ENCODE data around the gene EXOC6.

The EXOC6 gene

DNA sequence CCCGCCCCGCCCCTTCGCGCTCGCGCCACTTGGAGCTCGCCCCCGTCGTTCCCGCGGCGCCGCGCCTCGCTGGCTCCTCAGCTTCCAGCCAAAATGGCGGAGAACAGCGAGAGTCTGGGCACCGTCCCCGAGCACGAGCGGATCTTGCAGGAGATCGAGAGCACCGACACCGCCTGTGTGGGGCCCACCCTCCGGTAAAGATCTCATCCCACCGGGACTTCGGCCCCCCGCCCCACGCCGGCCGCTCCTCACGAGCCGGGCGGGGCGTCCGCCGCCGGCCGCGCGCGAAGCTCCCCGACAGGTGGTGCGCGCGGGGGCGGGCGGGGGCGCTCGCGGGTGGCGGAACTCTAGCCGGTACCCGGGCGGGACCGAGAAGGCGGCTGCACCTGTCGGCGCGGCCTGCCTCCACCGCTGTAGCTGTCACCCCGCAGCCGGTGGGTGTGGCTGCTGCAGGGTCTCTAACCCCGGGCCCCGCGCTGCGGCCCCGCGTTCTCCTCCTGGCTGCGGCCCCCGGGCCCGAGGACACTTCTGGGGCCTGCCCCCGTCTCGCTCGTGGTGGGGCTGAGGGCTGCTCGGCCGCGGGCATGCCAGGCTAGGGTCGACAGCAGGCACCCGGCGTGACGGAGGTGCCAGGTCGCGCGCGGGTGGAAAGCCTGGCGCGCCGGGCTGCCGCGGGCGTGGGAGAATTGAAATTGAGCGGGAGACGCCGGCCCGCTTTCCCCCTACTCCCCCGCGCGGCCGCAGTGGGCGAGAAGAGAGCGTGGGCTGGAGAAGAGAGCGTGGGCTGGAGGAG, at the start of gene EXOC6:
Gene EXOC6, plus strand, starts transcription at position 80 of the 793 bp plus-strand sequence. Its CDS starts 14 bp downstream, at position 94.
- no peak for FAIRE-seq

GRCh38 chr10:92799568-92799967, 48.8 kb upstream of the EXOC6 start:
- no peak for FAIRE-seq

GRCh38 chr10:92800134-92800733, 48.1 kb upstream of the EXOC6 start:
- no peak for FAIRE-seq

DNA sequence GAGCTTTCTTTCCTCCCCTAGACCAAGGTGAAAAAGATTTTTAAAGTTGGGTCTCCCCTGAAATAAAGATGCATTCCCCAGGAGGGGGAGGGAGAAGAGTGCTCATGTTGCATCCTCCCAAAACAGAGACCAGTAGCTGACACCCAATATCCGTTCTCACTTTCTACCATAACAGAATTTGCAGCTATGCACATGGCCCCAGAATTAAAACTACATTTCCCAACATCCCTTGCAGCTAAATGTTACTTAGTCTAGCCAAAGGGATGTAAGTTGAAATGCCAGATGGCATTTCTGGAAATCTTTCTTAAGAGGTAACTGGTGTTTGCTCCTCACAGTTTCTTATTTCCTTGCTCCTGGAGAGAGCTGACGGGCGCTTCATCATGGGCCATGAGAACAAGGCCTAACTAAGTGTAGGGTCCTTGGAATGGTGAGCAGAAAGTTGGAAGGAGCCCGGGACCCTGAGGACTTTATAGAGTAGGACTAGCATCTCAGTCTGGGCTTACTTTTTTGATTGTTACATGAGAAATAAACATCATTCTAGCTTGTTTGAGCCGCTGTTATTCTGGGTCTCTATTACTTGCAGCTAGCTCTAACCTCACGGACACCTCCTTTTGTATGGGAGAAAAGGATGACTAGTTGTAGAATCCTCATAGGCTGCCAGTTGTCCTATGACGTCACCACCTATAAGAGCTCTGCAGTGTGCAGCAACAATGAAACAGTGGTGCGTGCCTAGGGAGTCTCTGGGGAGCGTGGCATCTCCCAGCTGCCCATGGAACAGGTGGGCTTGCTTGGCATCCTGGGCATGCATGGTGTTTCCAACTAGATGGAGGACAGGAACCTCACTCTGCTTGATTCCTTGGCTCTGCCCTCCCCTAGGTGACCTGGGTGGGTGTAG, 46.1 kb upstream of the EXOC6 start:
- no peak for FAIRE-seq

GRCh38 chr10:92809840-92810239, 38.5 kb upstream of the EXOC6 start:
- FAIRE-seq: no peak

GRCh38 chr10:92810934-92811532, 37.3 kb upstream of the EXOC6 start:
- no peak for FAIRE-seq

- FAIRE-seq: no peak
Measured at GRCh38 chr10:92811986-92812385, 36.3 kb upstream of the EXOC6 start.

DNA sequence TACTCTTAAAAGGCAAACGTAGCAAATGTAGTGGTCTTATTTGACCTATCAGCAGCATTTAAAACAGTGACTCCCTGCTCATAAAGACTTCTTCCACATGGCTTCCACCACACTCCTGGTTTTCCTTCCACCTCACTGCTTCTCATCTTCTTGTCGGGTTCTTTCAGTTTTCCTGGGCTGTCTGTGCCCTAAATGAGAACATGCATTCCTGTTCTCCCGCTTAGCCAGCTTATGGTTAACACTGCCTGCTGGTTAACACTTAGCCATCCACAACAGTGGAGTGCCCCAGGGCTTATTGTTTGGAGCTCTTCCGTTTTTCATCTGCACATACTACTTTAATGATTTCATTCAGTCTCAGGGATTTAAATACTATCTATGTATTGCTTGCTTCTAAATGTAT, 34.3 kb upstream of the EXOC6 start:
- no peak for FAIRE-seq

- no peak for FAIRE-seq
Measured at GRCh38 chr10:92814790-92815189, 33.5 kb upstream of the EXOC6 start.

GRCh38 chr10:92816091-92816531, 32.2 kb upstream of the EXOC6 start:
- FAIRE-seq: no peak

DNA sequence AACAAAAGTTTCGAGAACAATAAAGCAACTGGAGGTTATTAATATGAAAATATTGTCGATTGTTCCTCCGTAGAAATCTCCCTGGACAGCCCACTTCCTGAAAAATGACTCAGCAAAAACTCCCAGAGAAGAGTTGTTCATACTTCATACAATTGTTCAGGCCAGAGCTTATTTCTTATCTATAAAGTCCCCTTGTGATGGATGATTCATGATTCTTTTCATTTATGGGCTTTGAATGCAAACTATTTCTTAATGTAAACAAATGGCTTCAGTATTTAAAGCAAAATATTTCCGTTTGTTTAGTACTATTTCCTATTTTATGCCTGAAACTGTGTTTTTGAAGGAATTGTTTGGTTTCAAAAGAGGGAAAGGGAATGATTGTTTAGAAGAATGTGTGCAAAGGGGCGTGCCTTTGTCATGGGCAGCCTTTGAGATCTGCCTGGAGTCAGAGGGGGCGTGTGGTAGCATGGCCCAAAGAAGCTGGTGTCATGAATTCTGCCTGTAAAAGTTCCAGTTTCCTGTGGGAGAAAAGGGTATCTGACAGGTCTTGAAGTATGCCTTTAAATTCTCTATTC, 26.2 kb upstream of the EXOC6 start:
- no peak for FAIRE-seq

GRCh38 chr10:92822964-92823363, 25.4 kb upstream of the EXOC6 start:
- no peak for FAIRE-seq

- no peak for FAIRE-seq
Measured at GRCh38 chr10:92826061-92826460, 22.3 kb upstream of the EXOC6 start.

DNA sequence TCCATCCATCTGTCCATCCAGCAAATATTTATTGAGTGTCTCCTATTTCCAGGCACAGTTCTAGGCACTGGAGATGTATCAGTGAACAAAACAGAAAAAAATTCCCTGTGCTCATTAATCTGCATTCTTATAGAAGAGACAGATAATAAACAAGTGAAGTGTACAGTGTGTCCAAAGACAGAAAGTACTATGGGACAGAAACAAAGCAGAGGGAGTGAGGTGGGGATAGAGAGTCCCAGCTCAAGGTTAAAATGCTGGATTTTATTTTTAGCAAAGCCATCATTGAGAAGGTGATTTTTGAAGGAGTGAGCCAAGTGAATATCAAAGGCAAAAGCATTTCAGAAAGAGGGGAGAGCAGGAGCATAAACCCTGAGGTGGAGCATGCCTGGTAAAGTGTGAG, 21.8 kb upstream of the EXOC6 start:
- no peak for FAIRE-seq

GRCh38 chr10:92829042-92829785, 19.1 kb upstream of the EXOC6 start:
- no peak for FAIRE-seq

GRCh38 chr10:92829786-92830377, 18.4 kb upstream of the EXOC6 start:
- no peak for FAIRE-seq

DNA sequence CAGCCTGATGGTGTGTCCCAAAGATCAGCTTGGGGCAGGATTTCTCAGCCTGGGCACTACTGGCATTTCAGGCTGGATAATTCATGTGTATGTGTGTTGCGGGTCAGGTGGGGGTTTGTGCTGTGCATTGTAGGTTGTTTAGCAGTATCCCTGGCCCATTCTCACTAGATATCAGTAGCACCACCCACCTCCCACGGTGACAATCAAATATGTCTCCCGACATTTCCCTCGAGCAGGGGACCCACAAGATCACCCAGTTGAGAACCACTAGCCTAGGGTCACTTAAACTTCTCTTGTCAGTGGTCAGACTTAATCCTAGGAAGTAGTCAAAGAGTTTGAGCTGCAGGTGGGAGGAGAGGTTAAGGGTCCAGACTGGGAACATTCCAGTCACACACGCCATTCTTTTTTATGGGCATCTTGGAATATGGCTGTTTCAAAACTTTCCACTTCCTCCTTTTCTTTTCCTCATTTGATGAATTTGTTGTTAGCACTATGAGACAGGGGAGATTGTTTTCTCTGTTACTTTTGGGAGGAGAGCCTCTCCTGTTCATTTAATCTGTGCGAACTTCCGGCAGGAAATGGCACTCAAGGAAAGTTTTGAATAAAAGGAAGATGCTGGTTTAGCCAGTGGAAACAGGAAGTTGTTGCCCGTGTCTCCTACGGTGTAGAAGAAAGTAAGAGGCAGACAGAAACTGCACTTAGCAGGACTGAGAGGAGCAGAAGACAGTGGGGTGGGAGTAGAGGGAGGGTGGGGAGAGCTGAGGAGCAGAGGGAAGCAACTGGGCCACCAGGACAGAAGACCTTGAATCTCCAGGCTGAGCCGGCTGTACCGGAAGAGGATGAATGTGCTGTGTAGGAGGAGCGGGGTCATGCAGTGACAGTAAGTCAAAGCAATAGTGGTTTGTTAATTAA, 17.6 kb upstream of the EXOC6 start:
- no peak for FAIRE-seq

GRCh38 chr10:92832121-92832520, 16.2 kb upstream of the EXOC6 start:
- no peak for FAIRE-seq

- no peak for FAIRE-seq
Measured at GRCh38 chr10:92832998-92833650, 15.2 kb upstream of the EXOC6 start.

- no peak for FAIRE-seq
Measured at GRCh38 chr10:92834331-92834730, 14.0 kb upstream of the EXOC6 start.
